ENCODE measurements around the gene SLC2A5. TPM values are rescaled to one million over a fixed set of nuclear protein-coding genes. Genes with fewer than 3 reads are reported as not detected.
"Not testable (repeated sequence)": the region's sequence is repeated elsewhere in the genome, so short reads cannot be mapped to it uniquely, and the experiment has no call there.

SLC2A5 gene
- total RNA-seq, 1 donor from 2014 or later, result 0.13 TPM

DNA sequence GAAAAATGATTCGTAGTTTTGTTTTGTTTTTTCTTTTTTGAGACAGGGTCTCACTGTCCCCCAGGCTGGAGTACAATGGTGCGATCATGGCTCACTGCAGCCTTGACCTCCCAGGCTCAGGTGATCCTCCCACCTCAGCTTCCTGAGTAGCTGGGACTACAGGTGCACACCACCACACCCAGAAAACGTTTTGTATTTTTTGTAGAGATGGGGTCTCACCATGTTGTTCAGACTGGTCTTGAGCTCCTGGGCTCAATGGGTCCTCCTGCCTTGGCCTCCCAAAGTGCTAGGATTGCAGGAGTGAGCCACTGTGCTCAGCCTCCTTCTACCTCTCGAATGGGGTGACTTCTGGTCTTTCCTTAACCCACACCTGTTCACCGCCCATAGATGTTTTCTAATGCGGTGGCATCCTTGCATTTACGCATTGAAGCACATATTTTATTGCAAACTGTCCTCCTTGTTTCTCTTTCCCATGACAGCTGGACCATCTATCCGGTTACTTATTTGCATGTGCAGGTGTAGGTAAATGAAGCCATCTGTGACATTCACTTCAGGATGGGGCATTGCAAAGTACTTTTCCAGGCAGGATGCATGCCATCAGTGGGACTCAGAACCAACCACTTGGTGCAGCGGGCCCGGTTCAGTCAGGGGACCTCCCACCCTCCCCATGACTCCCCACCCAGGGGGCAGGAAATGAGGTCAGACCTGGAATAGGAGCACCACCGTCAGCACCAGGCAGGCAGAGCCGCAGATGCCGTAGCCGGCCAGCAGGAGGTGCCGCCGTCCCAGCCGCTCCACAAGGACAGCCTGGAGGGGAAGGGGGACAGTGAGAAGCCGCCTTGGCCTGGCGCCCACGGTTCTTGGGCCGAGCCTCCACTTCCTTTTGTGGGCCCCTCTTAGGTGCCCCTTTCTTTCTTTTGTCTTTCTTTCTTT is 59.7 kb downstream of the SLC2A5 start:
- DNase-seq (ENCODE audit: low read depth in 2 of 2), result peak in 1 of 2 donors; percentile 55

DNA sequence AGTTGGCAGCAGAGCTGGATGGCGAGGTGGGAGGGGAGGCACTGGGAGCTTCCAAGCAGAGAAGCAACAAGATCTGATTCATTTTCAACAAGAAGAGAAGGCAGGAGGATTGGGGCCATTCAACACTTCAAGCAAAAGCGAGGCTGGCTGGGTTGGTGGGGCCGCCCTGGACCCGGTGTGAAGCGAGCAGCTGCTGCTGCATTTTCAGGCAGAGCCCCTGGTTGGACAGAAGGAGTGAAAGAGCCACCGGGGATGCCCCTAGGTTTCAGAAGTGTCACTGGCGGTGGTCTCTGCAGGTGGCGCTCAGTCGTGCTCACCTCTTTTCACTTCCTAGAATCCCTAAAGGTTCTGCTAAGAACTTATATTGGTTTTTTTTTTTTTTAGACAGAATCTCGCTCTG is 61.2 kb downstream of the SLC2A5 start:
- DNase-seq (ENCODE audit: low read depth in 2 of 2), result no peak

DNA sequence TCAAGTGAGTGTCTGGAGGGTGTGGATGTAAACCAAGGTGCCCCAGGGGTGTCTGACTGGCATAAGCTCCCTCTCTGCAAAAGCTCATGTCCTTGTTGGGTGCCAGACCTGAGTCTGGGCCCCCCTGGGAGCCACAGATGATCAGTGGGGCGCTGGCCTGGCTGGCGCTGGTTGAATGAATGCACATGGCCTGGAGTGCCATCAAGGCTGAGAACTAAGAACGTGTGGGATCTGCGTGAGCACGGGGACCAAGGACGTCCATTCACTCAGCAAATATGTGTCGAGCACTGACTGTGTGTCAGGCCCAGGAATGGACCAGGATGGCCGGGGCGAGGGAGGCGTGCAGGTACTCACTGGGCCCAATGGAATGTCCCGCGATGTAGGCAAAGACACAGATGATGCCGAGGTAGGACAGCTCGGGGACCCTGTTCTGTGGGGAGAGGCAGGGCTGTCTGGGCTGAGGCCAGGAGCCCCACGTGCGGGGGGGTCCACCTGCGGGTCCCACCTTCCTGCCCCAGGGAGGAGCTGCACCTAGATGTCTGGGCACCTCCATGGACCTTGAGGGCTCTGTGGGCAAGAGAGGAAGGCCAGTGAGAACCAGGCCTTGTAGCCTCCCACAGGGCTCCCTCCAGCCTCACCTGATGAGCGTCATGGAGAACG is 62.3 kb downstream of the SLC2A5 start:
- no peak for DNase-seq (ENCODE audit: low read depth in 2 of 2)

DNA sequence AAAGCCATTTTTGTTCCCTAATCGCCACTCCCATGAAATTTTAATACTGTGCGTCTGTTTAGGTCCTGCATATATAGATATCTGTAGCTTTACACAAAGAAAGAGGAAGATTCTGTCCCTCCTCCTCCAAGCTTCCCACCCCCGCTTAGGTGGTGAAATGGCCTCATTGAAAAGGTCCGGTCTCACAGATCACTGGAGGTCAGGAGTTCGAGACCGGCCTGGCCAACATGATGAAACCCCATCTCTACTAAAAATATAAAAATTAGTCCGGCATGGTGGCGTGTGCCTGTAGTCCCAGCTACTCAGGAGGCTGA is 64.1 kb downstream of the SLC2A5 start:
- no peak for DNase-seq (ENCODE audit: low read depth in 2 of 2)

DNA sequence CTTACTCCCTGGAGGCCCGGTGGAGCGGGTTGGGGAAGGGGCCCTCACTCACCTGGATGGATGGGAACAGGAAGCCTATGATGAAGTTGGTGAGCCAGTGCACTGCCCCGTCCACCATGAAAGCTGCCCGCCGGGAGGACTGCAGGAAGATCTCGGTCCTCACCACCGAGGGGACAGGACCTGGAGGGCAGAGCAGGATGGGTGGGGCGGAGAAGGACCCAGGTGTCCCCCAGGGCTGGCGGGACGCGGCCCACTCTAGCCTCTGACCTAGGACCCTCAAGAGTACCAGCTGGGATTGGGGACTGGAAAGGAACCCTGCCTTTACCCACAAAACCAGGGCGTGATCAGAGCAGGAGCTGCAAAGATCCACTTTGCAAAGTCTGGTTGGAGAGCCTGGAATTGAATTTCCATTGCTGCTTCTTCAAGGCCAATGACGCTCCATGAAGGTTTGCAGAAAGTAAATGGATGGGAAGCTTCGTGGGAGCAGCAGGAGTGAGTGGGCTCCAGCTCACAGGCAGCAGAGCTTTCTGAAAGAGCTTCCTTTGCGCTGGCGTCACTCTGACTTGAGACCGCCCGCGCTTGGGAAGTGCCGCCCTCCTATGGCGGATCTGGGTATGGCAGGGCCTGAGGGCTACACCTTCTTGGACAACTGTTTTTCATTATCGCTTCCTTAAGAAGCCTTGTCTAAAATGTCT is 64.6 kb downstream of the SLC2A5 start:
- DNase-seq (ENCODE audit: low read depth in 2 of 2), result peak in 1 of 2 donors; percentile 75

DNA sequence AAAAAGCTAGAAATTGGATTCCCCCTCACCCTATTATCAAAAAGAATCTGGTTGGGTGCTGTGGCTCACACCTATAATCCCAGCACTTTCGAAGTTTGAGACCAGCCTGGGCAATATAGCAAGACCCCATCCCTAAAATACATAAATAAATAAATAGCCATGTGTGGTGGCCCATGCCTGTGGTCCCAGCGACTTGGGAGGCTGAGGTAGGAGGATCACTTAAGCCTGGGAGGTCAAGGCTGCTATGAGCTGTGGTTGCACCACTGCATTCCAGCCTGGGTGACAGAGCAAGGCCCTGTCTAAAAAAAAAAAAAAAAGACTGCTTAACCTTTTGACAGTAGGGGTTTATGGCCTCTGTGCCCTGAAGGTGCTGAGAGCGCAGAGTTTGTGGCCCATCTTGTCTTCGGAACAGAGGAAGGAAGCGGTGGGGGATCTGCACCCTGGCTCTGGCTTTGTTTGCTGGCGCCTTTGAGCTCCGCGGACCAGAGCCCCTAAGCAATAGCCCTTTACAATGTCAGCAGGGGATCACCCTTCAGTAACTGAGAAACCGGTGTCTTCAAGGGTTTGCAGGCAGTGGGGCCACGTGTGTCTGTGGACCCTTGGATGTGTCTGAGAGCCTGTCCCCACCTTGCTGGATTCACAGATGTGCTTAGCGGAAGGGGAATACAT is 65.3 kb downstream of the SLC2A5 start:
- DNase-seq (ENCODE audit: low read depth in 2 of 2), result no peak

DNA sequence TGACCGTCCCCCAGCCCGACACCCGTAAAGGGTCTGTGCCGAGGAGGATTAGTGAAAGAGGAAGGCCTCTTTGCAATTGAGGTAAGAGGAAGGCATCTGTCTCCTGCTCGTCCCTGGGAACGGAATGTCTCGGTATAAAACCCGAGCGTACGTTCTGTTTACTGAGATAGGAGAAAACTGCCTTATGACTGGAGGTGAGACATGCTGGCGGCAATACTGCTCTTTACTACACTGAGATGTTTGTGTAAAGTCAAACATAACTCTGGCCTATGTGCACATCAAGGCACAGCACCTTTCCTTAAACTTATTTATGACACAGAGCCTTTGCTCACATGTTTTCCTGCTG is 67.2 kb downstream of the SLC2A5 start:
- DNase-seq (ENCODE audit: low read depth in 2 of 2), result not testable (repeated sequence)

DNA sequence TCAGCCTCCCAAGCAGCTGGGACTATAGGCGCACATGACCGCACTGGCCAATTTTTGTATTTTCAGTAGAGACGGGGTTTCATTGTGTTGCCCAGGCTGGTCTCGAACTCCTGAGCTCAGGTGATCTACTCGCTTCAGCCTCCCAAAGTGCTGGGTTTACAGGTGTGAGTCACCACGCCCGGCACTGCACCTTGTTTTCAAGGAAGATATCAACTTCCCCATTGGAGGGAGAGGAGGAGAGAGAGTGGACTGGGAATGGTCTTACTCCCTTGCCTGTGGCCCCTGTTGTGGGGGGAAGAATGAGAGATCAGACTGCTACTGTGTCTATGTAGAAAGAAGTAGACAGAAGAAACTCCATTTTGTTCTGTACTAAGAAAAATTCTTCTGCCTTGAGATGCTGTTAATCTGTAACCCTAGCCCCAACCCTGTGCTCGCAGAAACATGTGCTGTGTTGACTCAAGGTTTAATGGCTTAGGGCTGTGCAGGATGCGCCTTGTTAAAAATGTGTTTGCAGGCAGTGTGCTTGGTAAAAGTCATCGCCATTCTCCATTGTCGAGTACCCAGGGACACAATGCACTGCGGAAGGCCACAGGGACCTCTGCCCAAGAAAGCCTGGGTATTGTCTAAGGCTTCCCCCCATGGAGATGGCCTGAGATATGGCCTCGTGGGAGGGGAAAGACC is 67.8 kb downstream of the SLC2A5 start:
- not testable (repeated sequence) for DNase-seq (ENCODE audit: low read depth in 2 of 2)

DNA sequence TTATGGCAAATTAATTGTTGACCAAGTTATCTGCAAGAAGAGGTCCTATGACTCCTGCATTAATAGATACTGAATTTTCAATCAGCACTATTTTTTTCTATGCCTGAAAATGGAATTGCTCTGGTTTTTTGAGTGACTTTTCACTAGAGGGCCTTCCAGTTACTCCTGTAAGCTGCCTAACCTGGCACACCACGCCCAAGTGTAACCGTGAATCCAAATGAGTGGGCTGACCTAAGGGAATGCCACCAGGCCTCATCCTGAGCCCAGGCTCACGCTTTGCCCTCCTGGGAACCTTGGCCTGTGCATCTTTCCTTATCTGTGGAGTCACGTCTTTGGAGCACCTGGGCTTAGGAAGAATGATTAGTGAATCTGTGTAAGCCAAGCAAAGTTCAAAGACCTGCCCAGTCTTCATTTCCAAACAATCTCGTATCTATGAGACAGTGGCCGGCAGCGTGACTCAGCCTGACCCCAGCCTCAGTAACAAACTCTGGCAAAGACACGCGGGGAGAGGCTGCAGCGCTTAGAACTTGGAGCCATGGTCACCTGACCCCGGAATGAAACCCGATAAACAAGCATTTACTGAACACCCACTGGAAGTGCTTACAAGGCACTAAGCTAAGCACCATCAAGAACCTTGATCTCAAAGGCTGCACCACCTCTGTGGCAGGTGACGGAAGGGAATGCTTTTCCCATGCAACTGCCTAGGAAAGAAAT is 75.3 kb downstream of the SLC2A5 start:
- not testable (repeated sequence) for DNase-seq (ENCODE audit: low read depth in 2 of 2)

DNA sequence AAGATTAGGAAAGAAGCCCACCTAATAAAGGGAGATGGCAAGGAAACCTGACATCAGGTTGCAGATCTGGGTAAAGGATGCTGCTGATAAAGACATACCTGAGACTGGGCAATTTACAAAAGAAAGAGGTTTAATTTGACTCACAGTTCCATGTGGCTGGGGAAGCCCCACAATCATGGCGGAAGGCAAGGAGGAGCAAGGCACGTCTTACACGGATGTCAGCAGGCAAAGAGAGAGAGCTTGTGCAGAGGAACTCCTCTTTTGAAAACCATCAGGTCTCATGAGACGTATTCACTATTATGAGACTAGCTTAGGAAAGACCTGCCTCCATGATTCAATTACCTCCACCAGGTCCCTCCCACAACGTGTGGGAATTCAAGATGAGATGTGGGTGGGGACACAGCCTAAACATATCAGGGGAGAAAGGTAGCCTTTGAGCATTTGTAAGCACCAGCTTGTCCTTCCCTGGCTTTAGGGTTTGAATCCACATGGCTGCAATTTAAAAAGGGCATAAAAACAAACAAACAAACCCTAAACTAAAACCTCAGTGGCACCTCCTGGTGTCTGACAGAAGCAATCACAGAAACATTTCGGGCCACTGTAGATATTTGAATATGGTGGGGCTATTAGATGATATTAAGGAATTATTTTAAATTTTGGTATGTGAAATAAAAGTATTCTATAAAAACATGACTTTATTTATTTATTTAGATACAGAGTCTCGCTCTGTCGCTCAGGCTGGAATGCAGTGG is 76.3 kb downstream of the SLC2A5 start:
- DNase-seq (ENCODE audit: low read depth in 2 of 2), result no peak

DNA sequence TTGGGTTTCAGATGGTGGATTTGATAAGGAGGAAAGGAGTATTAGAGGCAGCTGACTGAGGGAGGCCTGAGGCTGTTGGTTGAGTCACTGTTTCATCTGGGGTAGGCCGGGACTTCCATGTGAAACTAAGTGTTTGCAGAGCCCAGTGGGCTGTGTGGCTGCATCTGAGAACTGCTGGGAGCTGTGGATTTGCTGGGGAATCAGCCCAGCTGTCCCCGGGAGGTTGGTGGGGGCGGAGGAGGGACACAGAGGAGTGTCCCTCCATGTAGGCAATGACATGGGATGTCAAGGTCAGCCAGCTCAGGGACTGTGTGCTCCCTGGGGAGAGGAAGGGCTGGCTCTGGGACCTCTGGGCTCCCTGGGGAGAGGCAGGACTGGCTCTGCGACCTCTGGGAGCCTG is 79.6 kb downstream of the SLC2A5 start:
- no peak for DNase-seq (ENCODE audit: low read depth in 2 of 2)

DNA sequence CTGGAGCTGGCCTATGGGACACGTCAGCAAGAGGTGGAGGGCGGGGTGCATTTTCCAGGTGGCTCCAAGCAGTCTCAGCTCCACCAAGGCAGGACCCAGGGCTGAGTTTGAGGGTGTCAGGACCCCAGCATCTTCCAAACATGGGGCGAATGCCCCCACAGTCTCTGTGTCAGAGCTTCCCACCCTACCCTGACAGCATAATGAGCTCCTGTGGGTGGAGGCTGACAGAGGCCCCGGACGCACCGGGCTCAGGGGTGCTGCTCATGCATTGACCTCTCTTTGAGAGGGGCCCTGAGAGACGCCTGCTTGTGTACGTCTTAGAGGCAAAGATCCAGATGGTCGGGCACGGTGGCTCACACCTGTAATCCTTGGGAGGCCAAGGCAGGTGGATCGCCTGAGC is 80.4 kb downstream of the SLC2A5 start:
- DNase-seq (ENCODE audit: low read depth in 2 of 2), result no peak

DNA sequence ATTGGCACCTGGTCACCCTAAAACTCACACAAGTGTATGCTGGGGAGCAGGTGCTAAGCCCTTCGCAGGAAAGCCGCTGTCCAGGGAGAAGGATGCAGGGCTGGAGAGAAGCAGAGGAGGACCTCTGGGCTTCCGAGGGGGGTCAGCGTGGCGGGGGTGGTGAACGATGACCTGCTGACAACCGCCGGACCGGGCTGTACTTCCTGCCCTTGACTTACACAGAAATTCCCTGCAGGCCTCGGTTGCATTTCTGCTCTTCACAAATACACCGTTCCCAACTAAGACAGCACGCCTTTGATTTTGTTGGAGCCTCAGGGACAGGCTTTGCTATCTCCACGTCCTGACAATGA is 80.8 kb downstream of the SLC2A5 start:
- no peak for DNase-seq (ENCODE audit: low read depth in 2 of 2)

DNA sequence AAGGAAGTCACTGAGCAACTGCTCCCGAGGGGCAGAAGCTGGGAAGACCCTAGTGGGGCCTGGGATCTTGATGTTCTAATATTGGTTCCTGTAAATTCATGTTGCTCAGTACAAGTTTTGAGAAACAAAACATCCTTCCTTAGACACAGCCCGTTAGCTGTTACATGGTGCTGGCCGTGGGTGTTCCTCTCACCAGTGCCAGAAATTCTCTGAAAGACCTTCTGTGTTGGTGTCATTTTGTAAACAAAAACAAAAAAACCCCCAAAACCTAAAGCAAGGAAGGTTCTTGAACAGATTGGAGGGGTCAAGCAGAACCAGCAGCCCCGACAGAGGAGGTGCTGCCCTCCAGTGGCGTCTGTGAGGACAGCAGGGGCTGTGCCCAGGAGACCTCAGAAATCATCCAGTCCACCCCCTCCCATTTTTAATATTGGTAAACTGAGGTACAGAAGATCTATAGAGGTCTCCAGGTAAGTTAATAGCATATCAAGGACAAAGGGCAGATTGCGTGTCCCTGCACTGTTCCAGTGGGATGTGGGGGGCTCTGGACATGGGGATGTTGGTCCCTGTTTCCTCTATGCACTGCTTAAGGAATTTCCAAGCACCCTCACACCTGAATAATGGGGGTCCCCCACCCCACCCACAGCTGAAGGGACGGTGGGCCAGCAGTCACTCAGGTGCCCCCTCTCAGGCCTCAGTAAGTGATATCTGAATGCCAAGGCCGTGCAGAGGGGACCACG is 81.4 kb downstream of the SLC2A5 start:
- peak in 1 of 2 donors; percentile 59 for DNase-seq (ENCODE audit: low read depth in 2 of 2)

DNA sequence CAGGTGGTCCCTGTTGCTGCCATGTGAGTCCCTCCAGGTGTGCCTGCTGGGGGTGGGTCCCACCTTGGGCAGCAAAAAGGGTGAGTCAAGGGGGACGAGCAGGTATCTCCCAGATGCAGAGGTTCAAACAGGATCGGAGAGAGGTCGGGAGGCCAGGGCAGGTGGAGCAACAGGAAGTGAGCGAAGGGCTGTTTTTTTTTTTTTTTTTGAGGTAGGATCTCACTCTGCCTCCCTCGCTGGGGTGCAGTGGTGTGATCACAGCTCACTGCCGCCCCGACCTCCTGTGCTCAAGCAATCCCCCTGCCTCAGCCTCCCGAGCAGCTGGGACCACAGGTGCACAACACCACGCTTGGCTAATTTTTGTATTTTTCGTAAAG is 82.6 kb downstream of the SLC2A5 start:
- DNase-seq (ENCODE audit: low read depth in 2 of 2), result no peak

DNA sequence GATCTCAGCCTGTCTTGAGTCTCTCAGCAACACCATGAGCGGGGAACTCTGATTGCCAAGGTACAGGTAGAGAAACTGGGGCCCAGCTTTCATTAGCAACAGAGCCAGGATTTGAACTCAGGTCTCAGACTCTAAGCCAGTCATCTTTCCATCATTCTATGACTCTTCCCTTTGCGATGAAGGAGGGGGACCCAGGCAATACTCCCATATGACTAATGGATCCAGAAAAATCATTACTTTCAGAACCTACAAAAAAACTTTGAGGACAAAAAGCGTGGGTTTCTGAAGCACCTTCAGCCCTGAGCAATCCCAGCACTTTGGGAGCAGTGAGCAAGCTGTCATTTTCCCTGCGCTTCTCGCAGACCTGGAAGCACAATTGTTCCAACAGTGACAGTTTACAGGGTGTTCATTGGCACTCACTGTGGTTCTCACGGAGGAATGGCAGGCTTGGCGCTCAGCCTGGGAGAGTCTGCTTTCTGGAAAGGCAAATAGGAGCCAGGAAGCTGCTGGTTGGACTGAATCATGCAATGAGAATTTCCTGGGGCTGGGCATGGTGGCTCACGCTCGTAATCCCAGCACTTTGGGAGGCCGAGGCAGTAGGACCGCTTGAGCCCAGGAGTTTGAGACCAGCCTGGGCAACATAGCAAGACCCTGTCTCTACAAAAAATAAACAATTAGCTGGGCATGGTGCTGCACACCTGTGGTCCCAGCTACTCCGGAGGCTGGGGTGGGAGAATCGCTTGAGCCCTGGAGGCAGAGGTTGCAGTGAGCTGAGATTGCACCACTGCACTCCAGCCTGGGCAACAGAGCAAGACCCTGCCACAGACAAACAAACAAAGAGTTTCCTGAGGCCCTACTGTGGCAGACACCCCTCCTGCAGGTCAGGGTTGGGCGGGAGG is 83.3 kb downstream of the SLC2A5 start:
- DNase-seq (ENCODE audit: low read depth in 2 of 2), result peak; percentile 94 to 98

All from dermis microvascular lymphatic vessel endothelial cell (primary cell).